Tibial artery (tissue), 4 donors: ENCODE measurements around the gene NOD2.
A peak's percentile ranks its signal among the peaks of the same experiment; 100 is the strongest.

Experiments
- DNase-seq, 2 donors: peaks; one replicate each; pipeline ENCODE4 v3.0.0-alpha.2; 2019
- H3K27ac ChIP-seq, 2 donors: fragments of 200-600 bp; sonication (generic) in 1 of 2; 1 replicate in 1 of 2; 2 replicates in 1 of 2; pipeline ENCODE4 v1.5.1; 2018 to 2019; ENCODE audit warnings: mild to moderate bottlenecking in 1 of 2
- H3K27me3 ChIP-seq, 2 donors: fragments of 200-600 bp; sonication (generic) in 1 of 2; one replicate each; pipeline versions ENCODE4 v1.5.1 to v1.6.0; 2016 to 2019
- H3K36me3 ChIP-seq, 3 donors: fragments of 200-600 bp; sonication (generic) in 2 of 3; one replicate each; pipeline ENCODE4 v1.5.1; 2016 to 2019; ENCODE audit warnings: mild to moderate bottlenecking in 2 of 3
- H3K4me1 ChIP-seq, 4 donors: fragments of 200-600 bp; sonication (generic) in 2 of 4; 1 replicate in 3 of 4; 2 replicates in 1 of 4; pipeline ENCODE4 v1.5.1; 2016 to 2019
- H3K4me3 ChIP-seq, 2 donors: fragments of 200-600 bp; sonication (generic) in 1 of 2; 1 replicate in 1 of 2; 2 replicates in 1 of 2; pipeline ENCODE4 v1.5.1; 2018 to 2019; ENCODE audit warnings: mild to moderate bottlenecking in 2 of 2
- H3K9me3 ChIP-seq, 3 donors: fragments of 200-600 bp; sonication (generic) in 1 of 3; one replicate each; pipeline ENCODE4 v1.5.1; 2016 to 2019
- intact Hi-C: fragments of 100-400 bp; cut with DNase I; formaldehyde crosslinking; loops from one replicate; pipeline ENCODE4 v1.15.0; 2023; ENCODE audit warnings: low total_unique reads
- TF ChIP-seq, protein P1 (sequence below), 2 experiments: fragments of 200-600 bp in 1 of 2; fragments of 450-650 bp in 1 of 2; IDR thresholded peaks; one replicate each; pipeline ENCODE4 v1.5.1; 2017 to 2019; ENCODE audit warnings: antibody characterized with exemption in 2 of 2, mild to moderate bottlenecking in 1 of 2, moderate library complexity in 1 of 2

The NOD2 gene

GRCh38 chr16:50673496-50674275 is 19.7 kb upstream of the NOD2 start:
- intact Hi-C loops: no loop called here
- Histone ChIP-seq H3K9me3 (peaks cover 0 to 19% (median 8%) of the 10 kb centered on the region in 3 donors), H3K4me1 (peaks cover 0 to 6% (median under 1%) of the 10 kb centered on the region in 4 donors), H3K4me3 (no peak overlapping the region), H3K27me3 (no peaks in the 10 kb centered on the region), H3K36me3 (peaks cover 0 to 24% (median 12%) of the 10 kb centered on the region in 3 donors), H3K27ac (no peak overlapping the region)
- DNase-seq: no peak
- TF ChIP-seq, protein P1, sequence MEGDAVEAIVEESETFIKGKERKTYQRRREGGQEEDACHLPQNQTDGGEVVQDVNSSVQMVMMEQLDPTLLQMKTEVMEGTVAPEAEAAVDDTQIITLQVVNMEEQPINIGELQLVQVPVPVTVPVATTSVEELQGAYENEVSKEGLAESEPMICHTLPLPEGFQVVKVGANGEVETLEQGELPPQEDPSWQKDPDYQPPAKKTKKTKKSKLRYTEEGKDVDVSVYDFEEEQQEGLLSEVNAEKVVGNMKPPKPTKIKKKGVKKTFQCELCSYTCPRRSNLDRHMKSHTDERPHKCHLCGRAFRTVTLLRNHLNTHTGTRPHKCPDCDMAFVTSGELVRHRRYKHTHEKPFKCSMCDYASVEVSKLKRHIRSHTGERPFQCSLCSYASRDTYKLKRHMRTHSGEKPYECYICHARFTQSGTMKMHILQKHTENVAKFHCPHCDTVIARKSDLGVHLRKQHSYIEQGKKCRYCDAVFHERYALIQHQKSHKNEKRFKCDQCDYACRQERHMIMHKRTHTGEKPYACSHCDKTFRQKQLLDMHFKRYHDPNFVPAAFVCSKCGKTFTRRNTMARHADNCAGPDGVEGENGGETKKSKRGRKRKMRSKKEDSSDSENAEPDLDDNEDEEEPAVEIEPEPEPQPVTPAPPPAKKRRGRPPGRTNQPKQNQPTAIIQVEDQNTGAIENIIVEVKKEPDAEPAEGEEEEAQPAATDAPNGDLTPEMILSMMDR (IDR thresholded peaks at IDR 0.05): no peak

- Histone ChIP-seq H3K4me3 (no peak overlapping the region), H3K27ac (no peak overlapping the region), H3K9me3 (peaks cover 0 to 19% (median 8%) of the 10 kb centered on the region in 3 donors), H3K36me3 (peaks cover 0 to 24% (median 12%) of the 10 kb centered on the region in 3 donors), H3K27me3 (no peaks in the 10 kb centered on the region), H3K4me1 (no peaks in the 10 kb centered on the region)
- no peak for DNase-seq
- intact Hi-C loops: no loop called here
- TF ChIP-seq, protein P1 (IDR thresholded peaks at IDR 0.05): no peak
Measured at GRCh38 chr16:50674831-50675230, 18.6 kb upstream of the NOD2 start.

DNA sequence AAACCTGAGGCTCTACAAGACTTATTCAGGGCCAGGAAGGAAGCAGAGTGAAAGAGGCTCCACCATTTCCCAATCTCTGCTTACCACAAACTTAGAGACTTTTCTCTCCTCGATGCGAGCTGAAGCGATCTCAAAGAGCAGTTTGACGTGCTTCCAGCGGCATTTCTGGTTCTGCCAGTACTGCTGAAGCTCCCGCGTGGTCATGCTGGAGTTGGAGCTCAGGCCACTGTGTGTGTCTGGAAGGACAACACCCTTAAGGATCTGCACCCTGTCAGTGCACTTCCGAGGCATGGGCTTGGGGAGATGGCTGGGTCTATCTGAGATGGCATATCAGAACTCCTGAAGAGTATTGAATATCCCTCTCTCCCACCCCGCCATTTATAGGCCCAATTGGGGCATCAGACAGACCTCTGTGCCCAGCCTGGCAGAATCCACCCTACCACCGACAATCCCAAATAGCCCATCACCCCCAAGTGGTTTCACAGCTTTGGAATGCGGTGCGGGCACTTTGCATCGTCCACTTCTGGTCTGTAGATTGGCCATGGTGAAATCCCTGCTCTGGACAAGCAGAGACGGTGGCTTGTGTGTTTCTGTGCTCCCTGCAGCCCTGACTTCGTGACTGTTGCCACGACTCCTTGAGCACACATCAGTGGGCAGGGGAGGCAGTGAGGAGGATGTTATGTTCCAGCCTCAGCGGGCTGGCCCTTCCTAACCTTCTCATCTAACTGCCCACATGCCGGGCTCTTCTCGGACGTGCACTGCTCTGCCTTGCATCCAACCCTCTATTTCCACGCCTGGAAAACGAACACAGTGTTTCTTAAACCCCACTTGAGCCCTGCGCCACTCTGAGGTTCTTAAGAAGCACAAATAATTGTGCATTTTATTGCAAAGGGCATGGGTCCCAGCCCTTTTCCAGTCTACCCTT is 17.5 kb upstream of the NOD2 start:
- no peak overlapping the region for H3K4me3 ChIP-seq
- intact Hi-C loops: no loop called here
- no peak overlapping the region for H3K27ac ChIP-seq
- peaks cover 0 to 24% (median 8%) of the 10 kb centered on the region in 3 donors for H3K36me3 ChIP-seq
- H3K4me1 ChIP-seq: no peaks in the 10 kb centered on the region
- H3K27me3 ChIP-seq: no peaks in the 10 kb centered on the region
- peaks cover 0 to 19% (median 8%) of the 10 kb centered on the region in 3 donors for H3K9me3 ChIP-seq
- DNase-seq: no peak
- TF ChIP-seq, protein P1 (IDR thresholded peaks at IDR 0.05): no peak

DNA sequence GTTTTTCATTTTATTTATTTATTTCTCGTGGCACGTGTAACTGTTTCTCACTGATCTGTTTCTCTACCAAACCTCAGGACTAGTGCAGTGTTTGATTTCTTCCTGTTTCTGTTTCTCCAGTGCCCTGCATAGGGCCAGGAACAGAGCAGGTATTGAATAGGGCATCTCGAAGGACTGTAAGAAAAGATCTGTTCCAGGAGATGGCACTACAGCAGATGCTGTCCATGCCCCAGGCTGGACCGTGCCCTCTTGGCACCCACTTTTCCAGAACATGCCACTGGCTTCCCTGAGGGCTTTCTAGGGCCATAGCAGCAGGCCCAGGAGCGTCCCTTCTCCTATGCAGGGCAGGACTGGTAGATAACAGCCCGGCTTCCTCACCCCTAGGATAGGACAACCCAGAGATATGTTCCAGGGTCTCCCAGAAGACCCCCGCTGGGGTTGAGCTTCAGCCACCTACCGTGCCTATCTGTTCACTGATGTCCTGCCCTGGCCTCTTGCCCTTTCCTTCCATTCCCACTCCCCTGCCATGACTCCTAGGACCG is 16.7 kb upstream of the NOD2 start:
- TF ChIP-seq, protein P1 (IDR thresholded peaks at IDR 0.05): no peak
- peaks cover 0 to 17% (median 1%) of the 10 kb centered on the region in 3 donors for H3K36me3 ChIP-seq
- DNase-seq: no peak
- intact Hi-C loops: no loop called here
- no peak overlapping the region for H3K27ac ChIP-seq
- H3K9me3 ChIP-seq: peaks cover 0 to 17% (median 4%) of the 10 kb centered on the region in 3 donors
- no peaks in the 10 kb centered on the region for H3K27me3 ChIP-seq
- no peaks in the 10 kb centered on the region for H3K4me1 ChIP-seq
- no peak overlapping the region for H3K4me3 ChIP-seq

DNA sequence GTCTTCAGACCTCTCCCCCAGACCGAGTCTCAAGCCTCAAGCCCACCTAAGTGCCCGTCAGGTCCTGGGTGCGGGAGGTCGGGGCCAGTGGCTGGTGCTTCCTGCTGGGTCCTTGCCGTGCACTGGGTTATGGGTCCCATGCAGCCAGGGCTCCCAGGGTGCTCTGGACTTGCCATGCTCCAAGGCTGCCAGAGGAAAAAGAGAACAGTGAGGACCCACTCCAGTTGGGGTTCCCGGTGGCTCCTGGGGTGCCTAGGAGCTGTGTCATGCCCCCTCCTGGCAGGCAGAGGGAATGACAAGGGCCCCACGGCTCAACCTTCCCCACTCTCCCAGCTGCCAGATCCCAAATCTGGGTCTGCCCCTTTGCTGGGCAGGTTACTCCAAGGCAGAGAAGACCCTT is 16.1 kb upstream of the NOD2 start:
- H3K9me3 ChIP-seq: peaks cover 0 to 11% (median 0%) of the 10 kb centered on the region in 3 donors
- no peak overlapping the region for H3K4me3 ChIP-seq
- DNase-seq: peak in 1 of 2 donors; percentile 37
- no peak overlapping the region for H3K27ac ChIP-seq
- intact Hi-C loops: no loop called here
- TF ChIP-seq, protein P1 (IDR thresholded peaks at IDR 0.05): peak in 1 of 2 experiments; percentile 26
- no peaks in the 10 kb centered on the region for H3K4me1 ChIP-seq
- H3K27me3 ChIP-seq: no peaks in the 10 kb centered on the region
- peaks cover 0 to 12% (median 0%) of the 10 kb centered on the region in 3 donors for H3K36me3 ChIP-seq
